Measurements from ENCODE around the gene CNKSR1. TPM values are rescaled to one million over a fixed set of nuclear protein-coding genes. Genes with fewer than 3 reads are reported as not detected.
A peak's percentile ranks its signal among the peaks of the same experiment; 100 is the strongest.

The CNKSR1 gene
- total RNA-seq, 4 donors from 2014 or later: 17.8 to 43.3 (median 25.9) TPM

- H3K4me3 ChIP-seq: no peak overlapping the region
- peaks cover 0 to 15% (median 0%) of the 10 kb centered on the region in 3 donors for H3K36me3 ChIP-seq
- no peak for TF ChIP-seq POLR2A (IDR thresholded peaks at IDR 0.05)
- no peak for TF ChIP-seq CTCF (IDR thresholded peaks at IDR 0.05)
- no peaks in the 10 kb centered on the region for H3K9me3 ChIP-seq
- no peaks in the 10 kb centered on the region for H3K27me3 ChIP-seq
- no peak for DNase-seq
- peaks cover 8 to 35% (median 9%) of the 10 kb centered on the region in 3 donors for H3K4me1 ChIP-seq
- WGBS, 2 donors: 89 to 91% methylated on average over 5 to 7 of the region's 8 CpGs
- intact Hi-C loops (cut with DNase I): no loop called here
- no peak overlapping the region for H3K27ac ChIP-seq
Measured at GRCh38 chr1:26175346-26175745, 1.9 kb upstream of the CNKSR1 start.

GRCh38 chr1:26180010-26180506, 2.8 kb downstream of the CNKSR1 start:
- no peak overlapping the region for H3K4me3 ChIP-seq
- no peak for DNase-seq
- TF ChIP-seq POLR2A (IDR thresholded peaks at IDR 0.05) (no peak), CTCF (IDR thresholded peaks at IDR 0.05) (no peak)
- no peaks in the 10 kb centered on the region for H3K27me3 ChIP-seq
- WGBS, 2 donors: 66 to 80% methylated on average over 2 to 4 of the region's 4 CpGs
- peaks cover 0 to 43% (median 3%) of the 10 kb centered on the region in 3 donors for H3K36me3 ChIP-seq
- intact Hi-C loops (cut with DNase I): no loop called here
- no peak overlapping the region for H3K27ac ChIP-seq
- no peaks in the 10 kb centered on the region for H3K9me3 ChIP-seq
- peaks cover 4 to 45% (median 12%) of the 10 kb centered on the region in 3 donors for H3K4me1 ChIP-seq

DNA sequence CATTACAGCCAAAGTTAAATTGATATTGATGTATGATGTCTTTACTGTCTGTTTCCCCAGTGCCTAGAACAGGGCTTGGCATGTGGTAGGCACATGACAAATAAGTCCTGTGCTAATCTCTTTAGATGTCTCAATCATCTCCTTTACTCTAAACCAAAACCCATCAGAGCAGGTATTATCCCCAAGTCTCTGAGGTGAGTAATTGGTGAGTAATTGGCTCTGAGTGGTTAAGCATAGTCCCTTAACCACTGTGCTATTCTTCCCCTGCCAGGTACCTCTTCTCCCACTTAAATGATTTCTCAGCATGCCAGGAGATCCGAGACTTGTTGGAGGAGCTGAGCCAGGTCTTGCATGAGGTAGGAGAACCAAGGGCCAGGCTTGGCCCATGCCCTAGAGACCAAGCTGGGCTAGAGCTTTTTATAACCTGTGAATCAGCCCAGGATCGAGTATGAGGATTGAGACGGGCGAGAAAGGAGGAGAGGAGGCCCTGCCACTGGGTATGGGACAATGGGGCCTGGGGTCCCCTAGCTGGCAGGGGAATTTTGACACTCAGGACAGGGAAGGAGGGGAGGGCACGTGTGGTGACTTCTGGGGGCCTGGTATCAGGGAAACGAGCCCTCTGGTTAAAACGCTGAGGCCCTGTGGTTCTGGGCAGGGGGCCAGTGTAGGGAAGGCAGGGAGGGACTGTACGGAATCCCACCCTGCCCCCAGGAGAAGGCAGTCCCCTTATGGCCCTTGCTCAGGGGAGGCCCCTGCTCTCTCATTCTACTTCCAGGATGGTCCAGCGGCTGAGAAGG, 4.5 kb downstream of the CNKSR1 start:
- peaks cover 0 to 60% (median 3%) of the 10 kb centered on the region in 3 donors for H3K36me3 ChIP-seq
- WGBS, 2 donors: 44 to 62% methylated on average over 6 to 8 of the region's 9 CpGs
- H3K4me3 ChIP-seq: no peak overlapping the region
- H3K27ac ChIP-seq: peak overlapping the region; percentile 46 to 74 (median 60)
- TF ChIP-seq CTCF (IDR thresholded peaks at IDR 0.05): no peak
- no peak for TF ChIP-seq POLR2A (IDR thresholded peaks at IDR 0.05)
- DNase-seq: no peak
- H3K27me3 ChIP-seq: no peaks in the 10 kb centered on the region
- intact Hi-C loops (cut with DNase I): no loop called here
- H3K4me1 ChIP-seq: peaks cover 4 to 44% (median 12%) of the 10 kb centered on the region in 3 donors
- no peaks in the 10 kb centered on the region for H3K9me3 ChIP-seq

- WGBS, 2 donors: 100% methylated on average over 2 of the region's 7 CpGs; no CpG with 5 or more reads in 1 of the 2 donors
- TF ChIP-seq CTCF (IDR thresholded peaks at IDR 0.05) (no peak), POLR2A (IDR thresholded peaks at IDR 0.05) (no peak)
- no peak overlapping the region for H3K4me3 ChIP-seq
- DNase-seq: no peak
- peaks cover 4 to 40% (median 12%) of the 10 kb centered on the region in 3 donors for H3K4me1 ChIP-seq
- peak overlapping the region in 2 of 4 donors; percentile 46 to 74 for H3K27ac ChIP-seq
- no peaks in the 10 kb centered on the region for H3K9me3 ChIP-seq
- H3K27me3 ChIP-seq: no peaks in the 10 kb centered on the region
- intact Hi-C loops (cut with DNase I): no loop called here
- H3K36me3 ChIP-seq: peaks cover 0 to 65% (median 3%) of the 10 kb centered on the region in 3 donors
Measured at GRCh38 chr1:26182383-26182696, 5.0 kb downstream of the CNKSR1 start.

DNA sequence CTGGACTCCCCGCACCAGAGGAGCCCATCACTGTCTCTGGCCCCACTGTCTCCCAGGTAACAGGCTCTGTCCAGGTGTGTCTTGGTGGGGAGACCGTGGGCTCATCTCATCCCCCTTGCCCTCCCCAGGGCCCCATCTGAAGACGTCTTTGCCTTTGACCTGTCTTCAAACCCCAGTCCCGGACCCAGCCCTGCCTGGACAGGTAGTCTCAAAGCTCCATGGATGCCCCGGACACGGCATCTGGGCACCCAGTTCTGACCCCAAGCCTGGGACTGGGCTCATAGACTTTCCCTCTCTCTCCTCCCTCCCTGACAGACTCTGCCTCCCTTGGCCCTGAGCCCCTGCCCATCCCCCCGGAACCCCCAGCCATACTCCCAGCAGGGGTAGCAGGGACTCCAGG, 6.8 kb downstream of the CNKSR1 start:
- H3K9me3 ChIP-seq: no peaks in the 10 kb centered on the region
- 80 to 100% methylated on average over 1 to 2 of the region's 7 CpGs for WGBS, 2 donors
- H3K4me1 ChIP-seq: peaks cover 0 to 27% (median 12%) of the 10 kb centered on the region in 3 donors
- H3K27ac ChIP-seq: no peak overlapping the region
- H3K27me3 ChIP-seq: no peaks in the 10 kb centered on the region
- no peak for TF ChIP-seq POLR2A (IDR thresholded peaks at IDR 0.05)
- TF ChIP-seq CTCF (IDR thresholded peaks at IDR 0.05): no peak
- no peak for DNase-seq
- H3K4me3 ChIP-seq: no peak overlapping the region
- peaks cover 0 to 83% (median 3%) of the 10 kb centered on the region in 3 donors for H3K36me3 ChIP-seq
- intact Hi-C loops (cut with DNase I): no loop called here
